ENCODE data around the gene CAV1.

Gene CAV1

DNA sequence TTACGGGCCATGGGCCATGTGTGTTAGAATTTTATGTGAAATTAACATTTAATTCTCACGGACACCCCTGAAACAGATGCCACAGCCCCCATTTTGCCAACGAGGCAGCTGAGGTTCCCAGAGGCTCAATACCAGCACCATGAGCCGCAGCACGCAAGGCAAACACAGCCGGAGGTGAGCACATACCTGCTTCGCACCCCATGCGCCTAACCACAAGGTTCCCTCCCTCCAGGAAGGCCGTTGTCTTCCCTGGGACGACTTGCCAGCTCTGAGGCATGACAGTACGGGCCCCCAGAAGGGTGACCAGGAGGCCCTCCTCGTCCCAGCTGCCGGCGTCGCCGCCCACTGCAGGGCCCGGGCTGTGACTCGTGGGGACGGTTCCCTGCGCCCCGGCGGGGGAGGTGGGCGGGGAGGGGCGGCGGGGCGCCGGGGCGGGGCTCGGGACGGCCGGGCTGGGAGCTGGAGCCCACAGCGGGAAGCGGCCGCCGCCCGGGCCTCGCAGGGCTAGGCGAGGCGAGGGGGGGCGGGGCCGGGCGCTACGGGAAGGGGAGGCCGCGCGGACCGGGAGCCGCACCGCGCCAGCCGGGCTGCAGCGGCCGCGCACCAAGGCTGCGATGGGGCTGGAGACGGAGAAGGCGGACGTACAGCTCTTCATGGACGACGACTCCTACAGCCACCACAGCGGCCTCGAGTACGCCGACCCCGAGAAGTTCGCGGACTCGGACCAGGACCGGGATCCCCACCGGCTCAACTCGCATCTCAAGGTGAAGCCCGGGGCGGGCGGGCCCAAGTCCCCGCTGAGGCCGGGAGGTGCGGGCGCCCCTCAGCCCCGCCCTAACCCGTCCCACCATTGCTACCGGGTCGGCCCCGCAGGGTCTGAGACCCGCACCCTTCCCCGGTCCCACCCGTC lies 25.4 kb upstream of the CAV1 start, which contains the start of gene CAV2:
CAV2 (plus strand) TSS at position 571 of the 910 bp plus-strand sequence; CDS start at position 615, 44 bp downstream.
- H3K4me1 Mint-ChIP-seq, result peaks cover 13 to 17% of the 10 kb centered on the region in 2 donors
- peaks cover 49 to 62% of the 10 kb centered on the region in 2 donors for H3K27me3 Mint-ChIP-seq
- H3K27ac Mint-ChIP-seq, result no peak within 1 kb of the TSS
- ATAC-seq (replicated peaks), result peak; percentile 66 to 67
- peak within 1 kb of the TSS; percentile 72 to 80 for H3K4me3 Mint-ChIP-seq
- H3K36me3 Mint-ChIP-seq, result no peaks in the 10 kb centered on the region
- H3K9me3 Mint-ChIP-seq, result peaks cover 2 to 3% of the 10 kb centered on the region in 2 donors
- DNase-seq, result no peak

DNA sequence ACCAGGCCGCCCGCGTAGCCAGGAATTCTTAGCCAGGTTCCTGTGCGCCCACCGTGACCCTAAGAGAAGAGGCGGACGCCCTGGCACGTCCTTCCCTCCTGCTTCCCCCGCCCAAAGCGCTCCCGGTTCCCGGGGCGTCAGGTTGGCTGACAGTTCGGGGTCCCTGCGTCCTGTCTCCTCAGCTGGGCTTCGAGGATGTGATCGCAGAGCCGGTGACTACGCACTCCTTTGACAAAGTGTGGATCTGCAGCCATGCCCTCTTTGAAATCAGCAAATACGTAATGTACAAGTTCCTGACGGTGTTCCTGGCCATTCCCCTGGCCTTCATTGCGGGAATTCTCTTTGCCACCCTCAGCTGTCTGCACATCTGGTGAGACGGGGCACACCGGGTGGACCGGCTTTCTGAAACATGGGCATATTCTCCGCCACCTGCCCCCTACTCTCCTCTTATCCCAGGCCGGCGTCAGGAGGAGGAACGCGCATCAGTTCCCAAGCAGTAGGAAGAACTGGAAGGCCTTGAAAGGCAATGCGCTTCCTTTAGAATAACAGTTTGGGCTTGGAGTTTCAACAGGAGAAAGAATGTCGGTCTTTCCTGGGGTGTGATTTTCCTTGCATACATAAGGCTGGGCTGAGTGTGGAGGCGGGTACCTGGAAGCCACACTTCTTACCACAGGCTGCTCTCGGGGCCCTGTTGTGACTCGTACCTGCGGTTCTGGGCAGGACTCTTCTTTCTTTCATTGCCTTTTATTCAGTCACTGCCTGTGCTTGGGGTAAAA lies 24.6 kb upstream of the CAV1 start:
- Mint-ChIP-seq H3K4me1 (peaks cover 13 to 17% of the 10 kb centered on the region in 2 donors), H3K27me3 (peaks cover 54 to 64% of the 10 kb centered on the region in 2 donors), H3K4me3 (peak overlapping the region; percentile 72 to 80), H3K27ac (no peak overlapping the region), H3K36me3 (no peaks in the 10 kb centered on the region), H3K9me3 (peaks cover 2 to 3% of the 10 kb centered on the region in 2 donors)
- ATAC-seq (replicated peaks) (peak; percentile 65 to 73), DNase-seq (no peak)

DNA sequence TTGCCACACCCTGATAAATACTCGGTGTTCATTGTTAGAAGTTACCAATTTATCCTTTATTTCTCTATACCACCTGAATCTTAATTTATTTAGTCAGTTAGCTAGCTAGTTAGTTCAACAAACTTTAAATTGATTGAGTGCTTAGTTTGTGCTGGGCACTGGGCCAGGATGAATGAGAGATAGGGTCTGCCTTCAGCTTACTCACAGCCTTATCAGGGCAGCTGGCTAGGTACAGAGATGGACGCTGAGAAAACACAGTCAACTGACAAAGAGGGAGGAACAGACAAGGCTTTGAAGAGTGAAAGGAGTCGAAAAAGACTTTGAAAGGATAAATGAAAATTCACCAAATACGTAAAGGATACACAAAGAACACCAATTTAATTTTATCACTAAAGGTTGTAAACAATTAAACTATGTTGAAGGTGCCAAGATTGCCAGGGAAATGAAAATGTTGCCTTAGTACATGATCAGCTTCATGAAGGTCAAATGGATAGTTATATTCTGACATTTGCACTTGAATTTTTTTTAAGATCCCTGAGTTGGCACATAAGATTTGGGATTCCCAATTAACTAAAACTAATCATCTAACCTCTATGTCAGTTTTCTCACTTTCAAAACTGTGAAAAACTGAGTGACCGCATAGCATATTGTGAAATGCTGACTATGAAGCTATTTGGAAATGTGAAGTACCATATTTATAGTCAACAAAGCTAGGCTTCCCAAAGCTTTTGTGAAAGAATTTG lies 23.2 kb upstream of the CAV1 start:
- Mint-ChIP-seq H3K4me1 (peaks cover 13 to 17% of the 10 kb centered on the region in 2 donors), H3K9me3 (peaks cover 2 to 3% of the 10 kb centered on the region in 2 donors), H3K27me3 (peaks cover 55 to 62% of the 10 kb centered on the region in 2 donors), H3K27ac (no peak overlapping the region), H3K36me3 (no peaks in the 10 kb centered on the region), H3K4me3 (no peak overlapping the region)
- ATAC-seq (replicated peaks), result no peak
- DNase-seq, result no peak

DNA sequence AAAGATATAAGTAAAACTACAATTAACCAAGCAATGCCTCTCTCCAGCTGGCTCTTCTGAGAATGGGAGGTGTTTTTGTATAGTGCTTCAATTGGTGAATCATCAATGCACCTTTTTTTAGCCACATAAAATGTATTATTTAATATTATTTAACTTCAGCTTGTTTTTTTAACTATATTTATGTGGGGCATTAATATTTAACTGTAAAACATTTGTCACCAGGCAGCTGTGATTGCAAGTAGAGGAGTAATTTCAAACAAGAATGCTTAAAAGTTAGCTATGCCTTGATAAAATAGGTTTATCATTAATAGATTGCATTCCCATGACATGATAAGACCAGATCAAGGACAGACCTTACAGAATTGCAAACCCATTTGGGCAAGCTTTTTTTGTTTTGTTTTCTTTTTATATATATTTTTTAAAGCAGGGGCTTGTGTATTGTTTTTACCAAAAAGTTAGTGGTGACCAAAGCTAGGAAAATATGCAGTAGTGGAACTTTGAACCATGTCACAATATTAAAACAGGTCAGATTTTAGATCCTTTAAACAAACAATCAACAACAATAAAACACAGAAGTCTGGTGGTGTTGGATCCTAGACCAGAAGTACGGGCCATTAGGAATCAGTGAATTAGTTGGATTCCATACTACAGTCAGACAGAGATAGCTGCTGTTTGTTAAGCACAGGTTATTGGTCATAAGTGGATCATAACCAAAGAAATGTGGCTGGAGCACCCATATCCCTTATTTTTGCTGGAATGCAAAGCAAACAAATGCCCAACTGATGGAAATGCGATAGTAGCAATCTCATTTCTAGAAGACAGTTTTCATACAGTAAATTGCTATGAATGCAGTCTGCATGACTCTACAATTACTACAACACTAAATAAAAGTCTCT lies 22.4 kb upstream of the CAV1 start:
- Mint-ChIP-seq H3K27me3 (peaks cover 47 to 54% of the 10 kb centered on the region in 2 donors), H3K36me3 (no peaks in the 10 kb centered on the region), H3K27ac (no peak overlapping the region), H3K9me3 (peaks cover 0 to 3% of the 10 kb centered on the region in 2 donors), H3K4me3 (no peak overlapping the region), H3K4me1 (peaks cover 13 to 17% of the 10 kb centered on the region in 2 donors)
- no peak for DNase-seq
- no peak for ATAC-seq (replicated peaks)

DNA sequence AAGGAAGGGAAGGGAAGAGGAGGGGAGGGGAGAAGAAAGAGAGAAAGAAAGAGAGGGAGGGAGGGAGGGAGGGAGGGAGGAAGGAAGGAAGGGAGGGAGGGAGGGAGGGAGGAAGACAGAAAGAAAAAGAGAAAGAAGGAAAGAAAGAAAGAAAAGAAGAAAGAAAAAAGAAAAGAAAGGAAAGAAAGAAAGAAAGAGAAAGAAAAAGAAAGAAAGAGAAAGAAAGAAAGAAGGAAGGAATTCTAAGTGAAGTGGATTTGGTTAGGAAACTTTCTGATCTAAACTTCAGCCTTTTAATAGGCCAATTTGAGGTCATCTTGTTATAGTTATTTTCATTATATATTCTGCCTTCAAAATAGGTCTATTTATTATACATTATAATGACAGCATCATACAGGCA lies 21.0 kb upstream of the CAV1 start:
- H3K36me3 Mint-ChIP-seq, result no peaks in the 10 kb centered on the region
- peaks cover 0 to 2% of the 10 kb centered on the region in 2 donors for H3K9me3 Mint-ChIP-seq
- H3K4me3 Mint-ChIP-seq, result no peak overlapping the region
- no peak overlapping the region for H3K27ac Mint-ChIP-seq
- DNase-seq (no peak), ATAC-seq (replicated peaks) (no peak)
- H3K27me3 Mint-ChIP-seq, result peaks cover 39 to 40% of the 10 kb centered on the region in 2 donors
- H3K4me1 Mint-ChIP-seq, result peaks cover 10 to 17% of the 10 kb centered on the region in 2 donors

DNA sequence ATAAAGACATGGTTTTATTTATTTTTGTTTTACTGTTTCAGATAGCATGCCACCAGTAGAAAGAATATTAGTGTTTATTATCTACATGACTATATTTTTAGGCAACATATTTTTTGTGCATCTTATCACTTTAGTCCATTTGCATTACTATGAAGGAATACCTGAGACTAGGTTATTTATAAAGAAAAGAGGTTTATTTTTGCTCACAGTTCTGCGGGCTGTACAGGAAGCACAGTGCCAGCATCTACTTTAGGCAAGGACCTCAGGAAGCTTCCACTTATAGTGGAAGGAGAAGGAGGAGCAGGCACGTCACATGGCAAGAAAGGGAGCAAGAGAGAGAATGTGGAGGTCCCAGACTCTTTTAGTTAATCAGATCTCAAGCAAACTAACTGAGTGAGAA lies 19.6 kb upstream of the CAV1 start:
- no peak for ATAC-seq (replicated peaks)
- Mint-ChIP-seq H3K36me3 (no peaks in the 10 kb centered on the region), H3K4me3 (no peak overlapping the region), H3K27ac (no peak overlapping the region), H3K27me3 (peaks cover 29 to 35% of the 10 kb centered on the region in 2 donors), H3K4me1 (peaks cover 4 to 7% of the 10 kb centered on the region in 2 donors), H3K9me3 (no peaks in the 10 kb centered on the region)
- DNase-seq, result no peak

DNA sequence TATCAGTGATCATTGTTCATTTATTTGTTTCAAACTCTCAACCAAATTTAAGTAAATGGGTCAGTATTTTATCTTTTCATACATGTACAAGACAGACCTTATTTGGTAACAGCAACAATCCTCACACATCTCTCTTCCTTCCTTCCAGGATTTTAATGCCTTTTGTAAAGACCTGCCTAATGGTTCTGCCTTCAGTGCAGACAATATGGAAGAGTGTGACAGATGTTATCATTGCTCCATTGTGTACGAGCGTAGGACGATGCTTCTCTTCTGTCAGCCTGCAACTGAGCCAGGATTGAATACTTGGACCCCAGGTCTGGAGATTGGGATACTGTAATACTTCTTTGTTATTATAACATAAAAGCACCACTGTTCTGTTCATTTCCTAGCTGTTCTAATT lies 19.0 kb upstream of the CAV1 start:
- no peak overlapping the region for H3K27ac Mint-ChIP-seq
- no peak for ATAC-seq (replicated peaks)
- no peak for DNase-seq
- peaks cover 0 to 1% of the 10 kb centered on the region in 2 donors for H3K4me1 Mint-ChIP-seq
- H3K9me3 Mint-ChIP-seq, result no peaks in the 10 kb centered on the region
- no peak overlapping the region for H3K4me3 Mint-ChIP-seq
- H3K36me3 Mint-ChIP-seq, result no peaks in the 10 kb centered on the region
- peaks cover 24 to 30% of the 10 kb centered on the region in 2 donors for H3K27me3 Mint-ChIP-seq

DNA sequence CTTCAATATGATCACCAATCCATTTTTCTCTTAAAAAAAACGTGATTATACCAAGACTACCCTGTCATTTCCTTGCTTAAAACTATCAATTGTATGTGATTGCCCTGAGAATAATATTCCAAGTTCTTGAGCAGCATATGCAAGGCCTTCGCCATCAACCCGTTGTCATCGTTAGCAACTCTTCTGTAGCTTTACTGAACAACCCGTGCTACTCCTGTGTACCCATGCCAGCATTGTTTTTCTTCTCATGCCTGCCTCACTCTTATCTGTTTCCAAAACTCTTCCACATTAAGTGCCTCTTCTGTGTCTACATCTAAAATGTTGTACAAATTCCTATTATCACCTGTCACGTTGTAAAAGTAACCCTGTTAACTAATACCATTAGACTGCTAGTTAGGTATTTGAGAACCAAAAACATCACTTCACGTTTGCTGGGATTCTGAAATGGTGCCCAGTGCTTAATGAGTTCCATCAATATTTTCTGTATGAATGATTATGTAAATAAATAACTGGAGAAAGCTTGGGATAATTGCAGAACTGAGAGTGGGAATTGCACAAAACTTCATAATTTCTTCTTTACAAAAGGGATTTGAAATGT lies 14.8 kb upstream of the CAV1 start:
- DNase-seq (no peak), ATAC-seq (replicated peaks) (no peak)
- Mint-ChIP-seq H3K27ac (no peak overlapping the region), H3K36me3 (peaks cover 0 to 2% of the 10 kb centered on the region in 2 donors), H3K27me3 (peaks cover 10 to 20% of the 10 kb centered on the region in 2 donors), H3K4me3 (no peak overlapping the region), H3K9me3 (no peaks in the 10 kb centered on the region), H3K4me1 (peaks cover 7 to 8% of the 10 kb centered on the region in 2 donors)

DNA sequence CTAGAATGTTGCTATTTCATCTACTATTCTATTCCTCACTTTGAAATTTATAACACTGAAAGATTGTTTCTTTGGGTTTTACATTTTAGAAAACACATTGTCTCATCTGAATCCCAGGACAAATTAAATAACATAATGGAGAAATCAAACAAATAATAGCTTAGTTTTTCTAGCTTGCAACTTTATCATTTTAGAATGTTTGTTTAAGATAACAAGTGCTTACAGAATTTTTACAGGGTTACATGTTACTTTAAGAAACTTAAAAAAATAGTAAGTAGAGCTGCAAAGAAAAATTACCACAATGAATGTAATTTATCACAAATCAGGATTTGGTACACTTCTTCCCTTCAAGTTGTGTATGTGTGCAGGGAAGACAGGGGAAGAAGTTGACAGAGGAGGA lies 14.0 kb upstream of the CAV1 start:
- no peaks in the 10 kb centered on the region for H3K9me3 Mint-ChIP-seq
- H3K36me3 Mint-ChIP-seq, result peaks cover 0 to 2% of the 10 kb centered on the region in 2 donors
- no peak overlapping the region for H3K4me3 Mint-ChIP-seq
- H3K4me1 Mint-ChIP-seq, result peaks cover 7 to 8% of the 10 kb centered on the region in 2 donors
- H3K27me3 Mint-ChIP-seq, result peaks cover 7 to 20% of the 10 kb centered on the region in 2 donors
- no peak for ATAC-seq (replicated peaks)
- H3K27ac Mint-ChIP-seq, result no peak overlapping the region
- DNase-seq, result no peak

DNA sequence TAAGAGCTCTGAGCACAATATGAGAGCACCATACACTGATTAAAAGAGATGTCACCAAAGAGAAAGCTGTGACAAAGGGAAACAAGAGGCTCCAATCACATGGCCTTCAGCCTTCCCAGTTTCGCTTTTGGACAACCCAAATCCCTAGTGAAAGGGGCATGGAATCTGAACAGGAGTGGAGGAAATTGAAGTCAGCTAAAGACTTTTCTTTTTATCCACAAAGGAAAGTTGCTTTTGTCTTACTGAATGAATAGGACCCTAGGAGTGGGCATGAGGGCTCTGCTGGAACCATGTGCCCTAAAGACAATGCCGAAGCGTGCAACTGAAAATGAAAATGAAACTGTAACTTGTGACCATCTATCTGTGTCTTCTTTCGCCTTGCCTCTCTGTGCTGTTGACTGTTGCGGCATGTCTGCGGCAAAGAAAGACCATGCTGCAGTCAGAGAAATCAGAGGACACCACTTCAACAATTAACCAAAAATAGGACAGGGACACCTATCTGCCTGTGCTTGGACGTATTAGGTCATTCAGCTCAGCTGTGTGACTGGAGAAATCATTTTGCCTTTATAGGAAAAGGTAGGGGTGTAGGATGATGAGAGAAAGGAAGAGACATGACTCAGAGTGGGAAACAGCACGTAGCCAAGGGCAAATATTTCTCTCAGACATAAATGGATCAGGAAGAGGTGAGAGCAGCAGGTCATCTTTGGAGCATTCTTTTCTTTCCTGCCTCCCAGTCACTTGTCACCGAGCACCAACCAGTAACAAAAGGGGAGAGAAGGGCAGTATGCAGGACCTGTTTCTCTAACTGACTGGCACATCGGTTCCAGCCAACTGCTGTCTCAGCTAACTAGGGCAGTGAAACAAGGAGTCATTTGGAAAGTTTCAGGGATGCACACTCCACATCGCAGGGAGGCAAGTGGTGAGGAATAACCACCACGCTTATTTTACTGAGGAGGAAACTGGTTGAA lies 13.0 kb upstream of the CAV1 start:
- H3K36me3 Mint-ChIP-seq, result peaks cover 0 to 2% of the 10 kb centered on the region in 2 donors
- ATAC-seq (replicated peaks) (peak; percentile 84 to 88), DNase-seq (no peak)
- peaks cover 6 to 18% of the 10 kb centered on the region in 2 donors for H3K27me3 Mint-ChIP-seq
- no peaks in the 10 kb centered on the region for H3K9me3 Mint-ChIP-seq
- peak overlapping the region; percentile 64 to 75 for H3K4me3 Mint-ChIP-seq
- H3K27ac Mint-ChIP-seq, result no peak overlapping the region
- peaks cover 7 to 8% of the 10 kb centered on the region in 2 donors for H3K4me1 Mint-ChIP-seq

DNA sequence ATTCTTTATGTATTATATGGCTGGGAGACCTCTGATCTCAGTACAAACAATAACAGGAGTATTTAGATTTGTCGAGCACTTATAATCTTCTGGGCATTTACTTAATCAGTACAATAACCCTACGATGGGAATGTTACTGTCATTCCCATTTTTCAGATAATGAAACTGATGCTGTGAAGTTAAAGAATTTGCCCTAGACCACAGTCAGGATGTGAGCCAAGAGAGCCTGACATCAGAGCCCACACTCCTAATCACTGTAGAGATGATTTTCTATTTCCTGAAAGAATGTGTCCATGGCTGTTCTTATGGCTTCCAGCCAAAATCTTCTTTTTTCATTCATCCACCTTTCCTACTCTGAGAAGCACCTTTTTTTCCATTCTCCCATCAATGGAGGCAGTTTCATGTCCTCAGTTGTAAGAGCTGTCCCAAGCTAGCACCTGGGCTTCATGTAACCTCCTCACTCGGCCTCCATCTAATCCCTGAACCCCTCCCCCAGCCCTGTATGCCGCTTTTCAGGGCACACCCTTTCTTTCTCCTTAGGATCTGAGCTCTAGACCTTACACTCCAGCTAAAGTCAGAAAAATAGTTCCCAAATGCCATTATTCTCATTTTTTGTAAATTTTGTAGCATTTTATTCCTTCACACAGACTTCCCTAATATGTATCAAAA lies 12.2 kb upstream of the CAV1 start:
- Mint-ChIP-seq H3K4me3 (no peak overlapping the region), H3K27me3 (peaks cover 6 to 18% of the 10 kb centered on the region in 2 donors), H3K9me3 (no peaks in the 10 kb centered on the region), H3K4me1 (peaks cover 7 to 8% of the 10 kb centered on the region in 2 donors), H3K36me3 (peaks cover 0 to 2% of the 10 kb centered on the region in 2 donors), H3K27ac (no peak overlapping the region)
- DNase-seq, result no peak
- no peak for ATAC-seq (replicated peaks)
